Liver (tissue), 9 donors: Measurements from ENCODE around the gene GLIS1. TPM values are rescaled to one million over a fixed set of nuclear protein-coding genes. Genes with fewer than 3 reads are reported as not detected.

ENCODE experiments used
- DNase-seq: peaks from one replicate; pipeline ENCODE4 v3.0.0-alpha.2; 2017; ENCODE audit warnings: low spot score
- H3K27ac ChIP-seq, 2 donors: one replicate each; pipeline ENCODE4 v1.7.0; 2013; ENCODE audit warnings: inconsistent platforms in 2 of 2, low read length in 2 of 2, control low read depth in 1 of 2, low read depth in 1 of 2, mild to moderate bottlenecking in 1 of 2
- H3K27me3 ChIP-seq, 4 donors: one replicate each; pipeline versions ENCODE4 v1.6.1 to v1.7.0; 2013; ENCODE audit warnings: low read length in 3 of 4, inconsistent platforms in 1 of 4, mild to moderate bottlenecking in 1 of 4, moderate library complexity in 1 of 4; ENCODE audit not compliant: control insufficient read depth in 4 of 4, insufficient read depth in 4 of 4
- H3K36me3 ChIP-seq, 4 donors: one replicate each; pipeline versions ENCODE4 v1.6.1 to v1.7.0; 2013; ENCODE audit warnings: low read length in 3 of 4, mild to moderate bottlenecking in 3 of 4, low read depth in 1 of 4, moderate library complexity in 1 of 4; ENCODE audit not compliant: control insufficient read depth in 4 of 4, insufficient read depth in 3 of 4
- H3K4me1 ChIP-seq, 4 donors: one replicate each; pipeline versions ENCODE4 v1.6.1 to v1.7.0; 2013; ENCODE audit warnings: low read length in 3 of 4, mild to moderate bottlenecking in 3 of 4, moderate library complexity in 1 of 4; ENCODE audit not compliant: control insufficient read depth in 4 of 4, insufficient read depth in 4 of 4
- H3K4me3 ChIP-seq, 3 donors: one replicate each; pipeline versions ENCODE4 v1.6.1 to v1.7.0; 2013; ENCODE audit warnings: low read length in 3 of 3, control low read depth in 1 of 3, low read depth in 1 of 3, mild to moderate bottlenecking in 1 of 3
- H3K9ac ChIP-seq, 2 donors: one replicate each; pipeline ENCODE4 v1.7.0; 2013; ENCODE audit warnings: low read length in 2 of 2, mild to moderate bottlenecking in 2 of 2, moderate library complexity in 2 of 2, control low read depth in 1 of 2, low read depth in 1 of 2
- H3K9me3 ChIP-seq, 4 donors: one replicate each; pipeline versions ENCODE4 v1.6.1 to v1.7.0; 2013; ENCODE audit warnings: low read length in 3 of 4; ENCODE audit not compliant: control insufficient read depth in 4 of 4
- ATF3 ChIP-seq: IDR thresholded peaks from 2 replicates; pipeline ENCODE4 v1.6.1; 2016; ENCODE audit warnings: antibody characterized with exemption
- EGR1 ChIP-seq, 2 donors: IDR thresholded peaks; 2 replicates each; pipeline ENCODE4 v1.6.1; 2016 to 2018; ENCODE audit warnings: antibody characterized with exemption in 2 of 2, low read depth in 2 of 2
- FOXA1 ChIP-seq: IDR thresholded peaks from 2 replicates; pipeline ENCODE4 v1.6.1; 2016; ENCODE audit warnings: antibody characterized with exemption
- FOXA2 ChIP-seq: IDR thresholded peaks from 2 replicates; pipeline ENCODE4 v1.6.1; 2016; ENCODE audit warnings: antibody characterized with exemption
- GABPA ChIP-seq, 2 donors: IDR thresholded peaks in 1 of 2; conservative IDR thresholded peaks in 1 of 2; 2 replicates each; pipeline ENCODE4 v1.6.1; 2016; ENCODE audit warnings: antibody characterized with exemption in 2 of 2, mild to moderate bottlenecking in 1 of 2, moderate library complexity in 1 of 2
- HNF4A ChIP-seq, 2 donors: conservative IDR thresholded peaks; 2 replicates each; pipeline ENCODE4 v1.6.1; 2016; ENCODE audit warnings: antibody characterized with exemption in 2 of 2, mild to moderate bottlenecking in 2 of 2
- HNF4G ChIP-seq: IDR thresholded peaks from 2 replicates; pipeline ENCODE4 v1.6.1; 2016; ENCODE audit warnings: antibody characterized with exemption
- JUND ChIP-seq, 2 donors: IDR thresholded peaks; 2 replicates each; pipeline ENCODE4 v1.6.1; 2016; ENCODE audit warnings: antibody characterized with exemption in 2 of 2
- MAX ChIP-seq: IDR thresholded peaks from 2 replicates; pipeline ENCODE4 v1.6.1; 2016; ENCODE audit warnings: antibody characterized with exemption
- NR2F2 ChIP-seq: IDR thresholded peaks from 2 replicates; pipeline ENCODE4 v1.6.1; 2016; ENCODE audit warnings: antibody characterized with exemption
- RAD21 ChIP-seq, 2 donors: IDR thresholded peaks; 2 replicates each; pipeline ENCODE4 v1.6.1; 2016; ENCODE audit warnings: antibody characterized with exemption in 2 of 2, mild to moderate bottlenecking in 2 of 2
- REST ChIP-seq: IDR thresholded peaks from 2 replicates; pipeline ENCODE4 v1.6.1; 2016; ENCODE audit warnings: antibody characterized with exemption, mild to moderate bottlenecking
- TAF1 ChIP-seq: conservative IDR thresholded peaks from 2 replicates; pipeline ENCODE4 v1.6.1; 2016; ENCODE audit warnings: antibody characterized with exemption, mild to moderate bottlenecking
- YY1 ChIP-seq: IDR thresholded peaks from 2 replicates; pipeline ENCODE4 v1.6.1; 2016; ENCODE audit warnings: antibody characterized with exemption, mild to moderate bottlenecking
- WGBS: extraction: QIAGEN DNeasy Blood & Tissue Kit; methylation state at CpG from one replicate; pipeline ENCODE4 v1.1.7; 2013; 5-methylcytosine and 5-hydroxymethylcytosine counted together
- polyA plus RNA-seq, 2 donors: library from polyadenylated mRNA; stranded (reverse) in 1 of 2; unstranded in 1 of 2; fragments of 200-250 nt in 1 of 2; fragments of >200 nt in 1 of 2; fragmentation: Nextera tagmentation in 1 of 2; extraction: Ambion mirVana in 1 of 2; gene quantifications; one replicate each; pipeline versions ENCODE4 v1.2.1 to v1.2.3, GENCODE V29; 2013 to 2015
- total RNA-seq, 2 donors: library from RNA; depleted of rRNA; stranded (reverse); fragments of >200 nt; gene quantifications; one replicate each; pipeline ENCODE4 v1.2.3, GENCODE V29; 2014
- donor health status: healthy.
- donor health status: healthy.
- donor health status: healthy.
- donor health status: healthy.
- donor health status: healthy.

Gene GLIS1
- total and polyA plus RNA-seq, 4 donors: under 0.01 to 0.05 TPM; not detected in 2

GRCh38 chr1:53686091-53686964 is 52.6 kb downstream of the GLIS1 start:
- Histone ChIP-seq H3K36me3 (no peaks in the 10 kb centered on the region), H3K4me3 (no peak overlapping the region), H3K9ac (no peak overlapping the region), H3K27ac (no peak overlapping the region), H3K27me3 (peaks cover 0 to 10% (median 0%) of the 10 kb centered on the region in 4 donors), H3K9me3 (no peaks in the 10 kb centered on the region), H3K4me1 (peaks cover 0 to 2% (median 1%) of the 10 kb centered on the region in 4 donors)
- no peak for DNase-seq
- WGBS: 42% methylated on average over 13 of the region's 13 CpGs
- TF ChIP-seq JUND (IDR thresholded peaks at IDR 0.05) (no peak), MAX (no peak), TAF1 (no peak)

- DNase-seq: no peak
- no peak overlapping the region for H3K4me3 ChIP-seq
- H3K27ac ChIP-seq: no peak overlapping the region
- no peak for TF ChIP-seq FOXA1
- no peak for TF ChIP-seq NR2F2
- TF ChIP-seq REST: no peak
- TF ChIP-seq ATF3: no peak
- TF ChIP-seq GABPA (IDR thresholded peaks at IDR 0.05 in 1 of 2, conservative IDR thresholded peaks at IDR 0.05 in 1 of 2): no peak
- TF ChIP-seq RAD21 (IDR thresholded peaks at IDR 0.05): no peak
- no peak for TF ChIP-seq YY1
- TF ChIP-seq JUND (IDR thresholded peaks at IDR 0.05): no peak
- TF ChIP-seq MAX: no peak
- TF ChIP-seq HNF4G: no peak
- TF ChIP-seq FOXA2: no peak
- no peak for TF ChIP-seq EGR1 (IDR thresholded peaks at IDR 0.05; ENCODE audit: low read depth in 2 of 2)
- TF ChIP-seq HNF4A (conservative IDR thresholded peaks at IDR 0.05): no peak
- H3K9ac ChIP-seq: no peak overlapping the region
- no peaks in the 10 kb centered on the region for H3K9me3 ChIP-seq
- H3K27me3 ChIP-seq: peaks cover 0 to 10% (median 0%) of the 10 kb centered on the region in 4 donors
- H3K36me3 ChIP-seq: no peaks in the 10 kb centered on the region
- peaks cover 0 to 2% (median 1%) of the 10 kb centered on the region in 4 donors for H3K4me1 ChIP-seq
- 18% methylated on average over 28 of the region's 28 CpGs for WGBS
These were observed 53.5 kb downstream of the GLIS1 start for GRCh38 chr1:53685272-53686051.
